ENCODE measurements around the gene NATD1.
A peak's percentile ranks its signal among the peaks of the same experiment; 100 is the strongest.
"Not testable (repeated sequence)": the region's sequence is repeated elsewhere in the genome, so short reads cannot be mapped to it uniquely, and the experiment has no call there.

The NATD1 gene

DNA sequence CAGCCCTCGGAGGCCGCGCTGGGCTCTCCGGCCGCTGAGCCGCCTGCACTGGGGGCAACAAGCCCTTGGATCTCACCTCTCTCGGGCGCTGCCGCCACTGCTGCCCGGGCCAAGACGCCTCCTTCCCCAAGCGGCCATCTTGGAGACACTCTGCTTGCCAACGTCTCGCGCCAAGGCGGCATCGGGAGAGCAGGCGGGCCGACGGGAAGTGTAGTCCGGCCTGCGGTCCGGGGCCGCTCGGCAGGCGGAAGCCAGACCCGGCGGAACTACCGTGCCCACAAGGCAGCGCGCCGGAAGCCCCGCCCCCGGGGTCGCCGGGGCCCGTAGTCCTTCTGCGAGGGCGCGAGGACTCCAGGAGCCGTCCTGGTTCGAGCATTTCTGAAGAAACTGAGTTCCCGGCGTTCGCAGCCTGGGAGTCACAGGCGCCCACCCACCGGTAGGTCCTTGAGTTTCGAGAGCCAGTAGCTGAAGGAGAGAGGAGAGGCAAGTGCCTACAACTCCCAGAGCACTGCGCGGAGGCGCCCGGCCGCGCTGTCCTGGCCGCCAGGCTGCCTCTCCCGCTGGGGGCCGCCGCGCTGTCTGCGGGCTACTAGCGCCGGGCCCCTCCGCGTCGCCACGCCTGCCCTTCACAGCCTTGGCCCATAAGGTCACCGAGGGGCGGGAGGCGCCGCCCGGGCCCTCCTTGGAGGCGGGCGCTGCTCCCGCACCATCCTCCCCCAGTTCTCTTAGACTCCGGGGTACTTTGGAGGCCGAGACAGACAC, 39.0 kb downstream of the NATD1 start, which contains the start of gene TMEM11:
Gene TMEM11 (minus strand): TSS at position 147 of the 762 bp plus-strand sequence. CDS start 9 bp downstream, at position 138.
- DNase-seq = peak; percentile 95

DNA sequence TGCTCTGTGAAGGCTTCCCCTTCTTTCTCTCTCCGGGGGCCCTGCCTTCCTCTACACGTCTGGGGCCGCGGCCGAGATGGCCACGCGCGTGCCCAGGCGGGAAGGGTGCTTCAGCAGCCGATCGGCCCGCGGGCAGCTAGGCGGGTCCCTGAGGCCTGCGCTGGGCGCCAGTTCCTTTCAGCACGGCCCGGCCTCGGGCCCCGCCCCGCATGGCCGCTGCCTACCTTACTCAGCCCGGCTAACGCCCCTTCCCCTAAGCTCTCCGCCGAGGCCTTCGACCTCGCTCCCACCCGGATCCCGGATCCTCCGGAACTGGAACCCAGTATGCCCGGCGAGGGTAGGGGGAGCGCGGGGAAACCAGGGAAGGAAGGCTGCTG, 39.6 kb downstream of the NATD1 start:
- no peak for DNase-seq

DNA sequence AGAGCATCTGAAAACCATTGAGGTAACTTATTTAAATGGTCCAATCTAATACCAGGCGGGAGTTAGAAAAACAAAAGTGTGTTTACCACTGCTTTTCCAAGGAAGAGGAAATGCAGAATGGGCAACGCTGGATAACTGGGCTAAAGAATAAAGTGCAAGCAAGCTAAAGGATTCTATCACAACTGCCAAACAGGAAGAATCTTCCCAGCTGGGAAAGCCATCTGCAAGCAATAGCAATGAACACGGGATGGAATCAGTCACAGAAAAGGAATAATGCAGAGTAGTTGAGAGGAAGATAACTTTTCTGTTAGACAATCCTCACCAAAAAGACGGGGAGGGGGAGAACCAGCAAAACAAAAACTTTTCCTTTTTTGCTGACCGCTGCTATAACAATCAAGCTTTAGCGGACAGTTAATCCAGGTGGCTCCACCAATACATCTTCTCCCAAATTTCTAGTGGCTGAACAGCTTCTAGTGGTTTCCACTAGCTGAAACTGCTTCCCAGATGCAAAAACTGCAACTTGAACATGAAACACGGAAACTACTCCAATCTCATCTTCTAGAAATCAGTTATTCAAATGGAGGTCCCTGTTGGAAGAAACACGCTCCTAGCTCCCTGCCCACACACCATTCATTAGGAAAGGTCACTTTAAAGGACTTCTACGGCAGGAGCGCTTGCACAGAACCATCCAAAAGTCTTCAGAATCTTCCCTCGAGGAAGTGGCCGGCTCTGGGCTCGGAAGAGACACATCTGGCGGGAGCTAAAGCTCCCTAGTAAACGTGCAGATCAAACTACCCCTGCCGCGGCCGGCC, 40.2 kb downstream of the NATD1 start:
- DNase-seq = no peak

DNA sequence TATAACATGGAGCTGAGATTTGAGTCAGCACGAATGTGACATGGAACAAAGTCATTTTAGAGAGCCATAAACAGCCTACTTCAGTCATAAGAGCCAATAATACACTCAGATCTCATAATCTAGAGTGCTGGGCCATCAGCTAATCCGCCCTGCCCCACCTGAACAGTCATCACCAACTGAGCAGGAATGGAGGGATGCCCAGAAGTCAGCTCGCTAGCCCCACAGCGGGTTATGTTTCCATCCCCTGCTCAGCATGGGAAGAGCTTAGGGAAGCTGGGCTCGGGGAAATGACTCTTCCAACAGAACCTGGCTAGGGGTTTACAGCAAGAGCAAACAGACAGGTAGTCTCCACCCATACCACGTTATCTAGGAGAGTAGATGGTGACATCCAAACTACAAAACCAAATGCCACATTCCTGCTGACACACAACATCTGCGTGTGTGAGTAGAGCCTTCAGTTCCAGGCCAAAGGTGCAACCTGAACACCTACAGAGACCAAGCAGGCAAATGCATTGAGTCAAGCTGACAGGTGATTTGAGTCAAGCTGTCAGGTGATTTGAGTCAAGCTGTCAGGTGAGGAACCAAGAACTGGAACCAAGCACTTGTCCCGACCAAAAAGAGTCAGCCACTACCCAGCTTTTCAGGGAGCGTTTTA, 41.3 kb downstream of the NATD1 start:
- no peak for DNase-seq

DNA sequence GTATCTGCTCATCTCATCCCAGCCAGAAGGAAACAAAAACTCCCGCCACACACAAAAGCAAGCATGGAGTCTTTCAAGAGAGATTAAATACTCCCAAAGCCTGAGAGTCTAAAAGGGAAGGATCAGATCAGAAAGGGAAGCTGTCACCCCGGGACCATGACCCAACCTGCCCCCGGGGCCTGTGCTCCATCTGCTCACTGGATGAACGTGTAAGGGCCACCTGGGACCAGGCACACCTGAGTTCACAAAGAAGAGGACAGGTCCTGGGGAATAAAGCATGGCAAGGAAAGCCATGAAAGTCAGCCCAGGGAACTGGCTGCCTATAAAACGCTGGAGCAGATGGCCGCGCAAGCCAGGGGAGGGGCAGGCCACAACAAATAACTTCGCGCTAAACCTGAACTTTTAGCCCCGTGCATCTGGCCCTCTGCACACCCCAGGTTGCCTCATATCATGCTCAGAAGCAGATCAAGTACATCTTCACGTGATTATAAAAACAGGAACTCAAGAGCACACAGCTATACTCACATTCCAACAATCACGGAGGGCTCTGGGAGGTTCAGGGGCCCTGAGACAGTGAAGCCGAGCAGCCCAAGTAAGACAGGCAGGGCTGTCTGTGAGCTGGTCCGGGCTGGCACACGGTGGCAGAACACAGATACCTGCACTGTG, 42.7 kb downstream of the NATD1 start:
- DNase-seq = no peak

DNA sequence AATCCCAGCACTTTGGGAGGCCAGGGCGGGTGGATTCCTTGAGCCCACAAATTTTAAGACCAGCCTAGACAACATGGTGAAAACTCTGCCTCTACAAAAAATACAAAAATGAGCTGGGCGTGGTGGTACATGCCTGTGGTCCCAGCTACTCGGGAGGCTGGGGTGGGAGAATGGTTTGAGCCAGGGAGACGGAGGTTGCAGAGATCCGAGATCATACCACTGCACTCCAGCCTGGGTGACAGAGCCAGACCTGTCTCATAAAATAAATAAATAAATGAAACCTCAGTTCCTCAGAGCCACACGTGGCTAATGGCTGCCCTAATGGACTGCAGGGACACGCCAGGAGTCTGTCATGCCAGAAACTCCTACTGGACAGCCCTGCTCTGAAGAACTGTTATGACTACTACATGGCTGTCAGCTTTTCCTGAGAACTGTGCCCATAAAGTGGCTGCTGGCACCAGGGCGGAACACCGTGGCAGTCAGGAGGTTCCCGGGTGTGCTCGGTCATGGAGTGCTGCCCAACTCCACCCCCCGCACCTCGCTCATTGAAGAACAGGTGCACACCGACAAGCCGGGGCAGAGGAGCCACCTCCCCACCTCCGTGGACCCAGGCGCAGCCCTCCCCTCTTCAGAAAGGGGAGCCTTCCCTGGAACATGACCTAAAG, 43.6 kb downstream of the NATD1 start:
- no peak for DNase-seq

DNA sequence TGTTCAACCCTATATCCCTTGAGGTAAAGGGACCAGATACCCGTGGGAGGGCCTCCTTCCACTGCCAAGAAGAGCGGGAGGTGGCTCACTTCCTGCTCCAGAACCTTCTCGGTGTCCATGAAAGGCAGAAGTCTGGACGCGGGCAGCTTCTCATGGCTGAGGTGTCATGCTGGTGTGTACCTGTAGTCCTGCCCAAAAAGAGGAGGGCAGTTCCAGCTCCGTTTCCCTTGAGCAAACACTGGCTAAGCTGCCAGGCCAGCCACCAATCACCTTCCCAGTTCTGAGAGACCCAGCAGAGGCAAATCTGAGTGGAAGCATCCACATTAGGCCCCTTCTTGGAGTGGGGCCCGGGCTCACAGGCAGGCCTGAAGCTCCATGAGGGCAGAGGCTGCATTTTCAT, 44.9 kb downstream of the NATD1 start:
- no peak for DNase-seq

DNA sequence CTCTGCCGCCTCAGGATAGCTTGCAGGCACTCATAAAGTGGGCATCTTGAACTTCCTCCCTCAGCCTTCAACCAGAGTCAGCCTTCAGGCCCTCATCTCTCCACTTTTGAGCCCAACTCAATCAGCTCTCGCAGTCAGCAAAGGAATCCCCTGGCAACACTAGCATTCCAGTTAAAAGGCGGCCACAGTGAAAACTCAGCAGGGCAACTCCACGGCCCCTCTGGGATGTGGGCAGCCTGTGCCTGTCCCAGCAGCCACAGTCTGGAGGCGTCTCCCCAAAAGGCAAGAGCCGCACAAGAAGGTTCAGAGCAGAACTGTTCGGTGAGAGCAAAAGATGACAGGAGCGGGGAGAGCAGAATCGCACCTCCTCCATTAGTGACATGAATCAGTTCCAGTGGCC, 48.3 kb downstream of the NATD1 start:
- no peak for DNase-seq

DNA sequence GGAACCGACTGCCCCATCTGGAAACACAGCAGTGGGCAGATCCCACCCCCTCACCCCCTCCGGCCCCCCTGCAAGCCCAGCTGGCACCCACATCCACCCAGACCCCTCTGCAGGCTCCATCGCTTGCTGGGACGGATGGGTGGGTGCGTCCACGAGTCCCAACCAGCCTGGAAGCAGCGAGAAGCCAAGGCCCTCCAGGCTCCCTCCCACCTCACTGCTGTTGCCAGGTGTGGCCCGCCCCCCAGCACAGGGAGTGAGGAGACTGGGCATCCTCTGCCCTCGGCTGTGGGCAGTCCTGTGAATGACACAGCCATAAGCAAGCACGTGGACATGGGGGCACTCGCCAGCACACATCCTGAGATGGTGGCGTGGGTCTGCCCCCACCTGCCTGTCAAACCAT, 50.7 kb downstream of the NATD1 start:
- no peak for DNase-seq

DNA sequence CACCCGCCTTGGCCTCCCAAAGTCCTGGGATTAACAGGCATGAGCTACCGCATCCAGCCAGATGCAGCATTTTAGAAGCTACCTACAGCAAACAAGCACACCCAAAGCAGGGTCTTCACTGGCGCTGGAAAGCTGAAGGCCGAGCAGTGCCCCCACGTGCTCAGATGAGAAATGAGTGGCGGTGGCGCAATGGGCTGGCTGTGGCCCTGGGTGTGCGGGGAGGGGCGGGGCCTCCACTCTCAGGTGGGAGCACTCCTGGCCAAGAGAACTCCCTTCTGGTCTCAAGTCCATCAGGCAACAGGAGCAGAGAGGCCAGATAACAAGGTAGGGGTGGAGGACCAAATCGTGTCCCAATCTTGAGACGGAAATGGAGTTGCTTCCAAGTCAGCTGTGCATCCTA, 51.3 kb downstream of the NATD1 start:
- no peak for DNase-seq

DNA sequence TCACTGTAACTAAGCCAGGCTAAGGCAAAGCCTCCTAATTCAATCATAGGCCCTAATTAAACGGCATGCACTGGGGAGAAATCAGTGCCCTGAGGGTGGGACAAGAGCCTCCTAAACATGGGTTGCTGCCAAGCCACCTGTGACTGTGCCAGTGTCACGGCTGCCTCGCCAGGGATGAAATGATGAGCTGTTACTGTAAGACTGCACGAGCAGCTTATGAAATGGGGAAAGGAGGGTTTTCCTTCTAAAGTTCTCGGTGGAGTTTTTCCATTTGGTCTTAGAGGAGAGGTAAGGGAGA, 52.0 kb downstream of the NATD1 start:
- no peak for DNase-seq

DNA sequence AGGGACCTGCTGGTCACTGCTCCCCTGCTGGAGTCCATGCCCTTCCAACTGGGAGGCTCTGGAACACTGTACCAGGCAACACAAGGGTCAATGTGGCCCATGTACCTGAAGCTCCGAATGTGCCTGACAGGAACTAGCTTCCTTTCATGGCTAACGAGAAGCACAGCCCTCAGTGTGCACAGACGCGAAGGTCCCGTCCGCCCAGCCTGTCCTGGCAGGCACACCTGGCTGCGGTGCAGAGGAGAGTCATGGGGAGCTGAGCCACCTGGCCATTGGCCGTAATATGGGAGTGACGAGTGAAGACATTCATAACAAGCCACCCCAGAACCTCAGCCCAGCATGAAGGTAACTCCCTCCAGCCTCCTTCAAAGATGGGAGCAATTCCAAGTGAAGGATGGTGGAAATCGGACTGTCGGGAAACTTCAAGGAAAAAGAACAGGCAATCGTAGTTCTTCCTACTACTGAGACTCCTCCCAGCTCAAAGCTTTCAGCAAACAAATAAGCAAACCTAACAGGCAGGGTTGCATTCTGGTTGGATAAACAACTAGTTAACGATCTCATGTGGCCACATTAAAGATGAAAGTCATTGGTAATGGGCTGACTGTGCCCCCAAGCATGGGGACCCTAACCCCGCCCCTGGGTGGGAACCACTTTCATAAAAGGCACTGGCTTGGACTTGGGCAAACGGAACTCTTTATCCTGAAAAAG, 52.5 kb downstream of the NATD1 start:
- no peak for DNase-seq

DNA sequence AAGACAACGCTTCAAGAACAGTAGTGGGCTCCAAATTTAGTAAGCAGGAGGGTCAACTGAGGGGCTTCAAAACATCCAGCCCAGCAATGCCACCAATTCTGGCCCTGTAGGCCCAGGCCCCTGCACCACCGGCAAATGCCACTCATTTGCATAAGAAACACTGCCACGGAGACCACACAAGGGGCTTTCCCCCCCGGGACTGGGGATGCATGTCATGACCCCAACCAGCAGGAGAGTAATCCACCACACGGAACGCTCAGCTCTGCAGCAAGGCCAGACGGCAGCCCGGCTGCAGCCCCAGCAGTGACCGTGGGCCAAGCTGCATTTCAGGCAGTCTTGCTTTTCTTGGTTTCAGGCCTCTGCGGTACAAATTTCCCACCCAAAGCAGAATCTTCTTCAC, 53.4 kb downstream of the NATD1 start:
- DNase-seq = no peak

DNA sequence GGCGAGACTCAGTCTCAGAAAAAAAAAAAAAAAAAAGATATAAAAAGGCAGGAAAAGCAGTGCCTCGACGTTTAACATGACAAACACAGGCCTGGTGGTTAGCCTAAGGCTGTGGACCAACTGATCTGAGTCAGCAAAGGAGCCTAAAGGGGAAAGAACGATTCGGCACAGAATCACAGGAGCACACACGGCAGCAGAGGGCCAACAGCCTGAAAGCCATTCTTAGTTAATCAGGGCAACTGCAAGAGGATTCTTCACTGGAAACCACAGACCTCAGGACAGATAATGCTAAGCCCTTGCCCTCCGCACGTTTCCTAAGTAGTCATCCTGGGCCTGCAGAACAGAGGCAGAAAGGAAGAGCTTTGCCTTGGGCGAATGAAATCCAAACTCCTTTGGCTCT, 53.9 kb downstream of the NATD1 start:
- DNase-seq = no peak

DNA sequence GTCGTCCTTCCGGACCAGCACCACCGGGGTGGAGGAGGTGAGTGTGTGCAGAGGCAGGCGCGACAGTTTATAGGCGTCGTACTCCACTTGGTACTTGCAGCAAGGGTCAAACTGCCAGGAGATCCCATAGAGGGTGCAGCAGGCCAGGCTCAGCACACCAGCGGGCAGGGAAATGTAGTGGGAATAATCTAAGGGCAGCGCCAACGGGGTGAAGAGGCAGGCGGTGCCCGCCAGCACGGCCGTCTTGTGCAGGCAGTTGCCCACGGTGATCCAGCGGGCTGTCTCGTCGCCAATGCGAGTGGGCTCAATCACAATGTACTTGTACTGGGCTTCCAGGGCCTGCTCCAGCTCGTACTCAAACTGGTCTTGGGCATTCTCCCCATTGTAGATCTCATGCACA, 54.8 kb downstream of the NATD1 start:
- DNase-seq = no peak

DNA sequence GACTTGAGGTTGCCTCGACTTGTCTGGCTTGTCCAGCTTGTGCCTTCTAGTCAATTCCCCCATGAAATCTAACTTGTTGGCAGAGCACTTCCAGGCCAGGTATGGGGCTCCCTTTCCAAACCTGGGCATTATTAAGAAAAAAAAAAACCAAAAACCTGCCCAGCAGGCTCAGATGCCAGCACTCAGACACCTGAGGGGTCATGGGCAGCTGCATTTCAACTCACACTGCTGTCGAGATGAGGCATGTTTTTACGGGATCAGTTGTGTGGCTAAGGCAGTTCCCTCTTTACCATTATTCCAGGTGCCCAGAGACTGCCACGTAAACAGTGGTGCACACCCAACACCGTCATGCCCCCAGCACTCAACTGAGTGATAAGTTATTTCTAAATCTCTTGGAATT, 57.1 kb downstream of the NATD1 start:
- no peak for DNase-seq

DNA sequence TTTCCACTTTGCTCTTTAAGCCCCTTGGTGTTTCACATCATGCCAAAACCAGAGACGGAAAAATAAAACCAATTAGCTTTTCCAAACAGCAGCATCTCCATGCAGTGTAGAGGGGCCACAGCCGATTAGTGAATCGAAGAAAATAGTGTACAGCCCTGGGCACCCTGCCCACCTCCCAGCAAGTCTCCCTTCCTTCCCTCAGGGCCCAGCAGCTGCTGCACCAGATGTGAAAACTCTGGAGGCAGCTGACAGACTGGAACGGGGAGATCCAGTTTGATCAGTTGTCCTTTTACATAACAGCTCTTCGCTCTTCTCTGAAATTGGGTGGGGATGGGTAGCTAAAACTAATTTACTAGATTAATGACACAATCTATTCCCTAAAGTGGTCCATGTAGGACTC, 58.5 kb downstream of the NATD1 start:
- no peak for DNase-seq

DNA sequence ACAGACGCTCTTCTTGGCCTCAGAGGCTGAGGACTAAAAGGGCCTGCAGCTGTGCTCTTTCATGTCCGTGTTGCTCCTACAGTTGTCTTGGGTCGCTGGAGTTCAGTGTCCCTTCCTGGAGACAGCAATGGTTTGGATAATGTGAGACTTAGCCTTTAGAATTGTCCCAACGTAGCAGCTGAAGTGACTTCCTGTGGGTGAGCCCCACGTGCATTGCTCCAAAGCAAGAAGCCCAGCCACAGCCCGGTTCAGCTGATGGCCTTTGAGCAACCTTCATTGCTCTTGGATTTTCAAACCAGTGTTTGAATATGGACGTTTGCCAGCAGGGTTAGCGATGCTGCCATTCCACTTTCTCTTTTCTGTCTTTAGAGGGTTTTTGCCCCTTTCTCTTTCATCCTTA, 59.0 kb downstream of the NATD1 start:
- no peak for DNase-seq

DNA sequence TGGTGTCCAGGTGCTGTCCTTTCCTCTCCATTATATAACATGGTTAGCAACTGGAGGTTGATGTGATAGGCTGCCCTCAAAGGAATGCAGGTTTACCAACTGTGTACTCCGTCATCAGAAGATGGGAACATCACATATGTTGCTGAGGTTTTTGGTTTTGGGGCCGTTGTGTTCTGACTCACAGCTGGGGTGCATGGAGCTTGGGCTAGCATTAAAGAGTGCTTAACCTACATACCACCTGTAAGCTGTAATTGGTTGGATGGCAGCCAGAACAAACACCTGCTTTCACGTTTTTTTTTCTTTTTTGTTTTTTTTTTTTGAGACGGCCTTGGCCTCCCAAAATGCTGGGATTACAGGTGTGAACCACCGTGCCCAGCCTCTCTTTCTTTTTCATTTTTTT, 60.2 kb downstream of the NATD1 start:
- no peak for DNase-seq

DNA sequence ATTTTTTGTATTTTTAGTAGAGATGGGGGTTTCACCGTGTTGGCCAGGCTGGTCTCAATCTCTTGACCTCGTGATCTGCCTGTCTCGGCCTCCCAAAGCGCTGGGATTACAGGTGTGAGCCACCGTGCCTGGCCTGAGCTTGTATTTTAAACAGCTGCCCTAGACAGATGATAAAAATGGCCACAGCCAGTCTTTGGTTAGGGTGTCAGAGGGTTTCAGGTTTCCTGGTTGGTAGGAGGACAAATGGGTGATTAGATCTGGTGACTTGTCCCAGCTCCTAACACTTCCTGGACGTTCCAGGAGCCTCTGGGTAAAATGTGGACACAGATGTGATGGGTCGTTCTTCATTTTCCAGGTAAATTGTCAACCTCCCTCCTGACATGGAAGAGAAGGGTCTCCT, 60.8 kb downstream of the NATD1 start:
- not testable (repeated sequence) for DNase-seq

DNA sequence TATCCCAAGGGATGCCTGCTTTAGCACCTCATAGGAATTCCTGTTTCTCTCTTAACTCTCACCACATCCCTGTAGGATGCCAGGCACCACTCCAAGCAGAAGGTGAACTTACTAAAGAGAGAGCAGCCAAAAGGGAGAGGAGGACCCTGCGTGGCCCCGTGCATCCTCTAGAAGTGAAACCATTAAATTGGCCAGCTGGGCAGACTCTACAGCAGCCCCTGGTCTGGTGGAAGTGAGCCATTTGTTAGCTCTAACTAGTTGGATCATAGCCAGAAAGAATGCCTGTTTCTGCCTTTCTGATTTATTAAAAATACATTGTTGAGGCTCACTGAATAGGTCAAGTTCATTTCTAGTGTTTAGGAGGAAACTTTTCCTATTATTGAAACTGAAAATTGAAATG, 61.5 kb downstream of the NATD1 start:
- DNase-seq = no peak

DNA sequence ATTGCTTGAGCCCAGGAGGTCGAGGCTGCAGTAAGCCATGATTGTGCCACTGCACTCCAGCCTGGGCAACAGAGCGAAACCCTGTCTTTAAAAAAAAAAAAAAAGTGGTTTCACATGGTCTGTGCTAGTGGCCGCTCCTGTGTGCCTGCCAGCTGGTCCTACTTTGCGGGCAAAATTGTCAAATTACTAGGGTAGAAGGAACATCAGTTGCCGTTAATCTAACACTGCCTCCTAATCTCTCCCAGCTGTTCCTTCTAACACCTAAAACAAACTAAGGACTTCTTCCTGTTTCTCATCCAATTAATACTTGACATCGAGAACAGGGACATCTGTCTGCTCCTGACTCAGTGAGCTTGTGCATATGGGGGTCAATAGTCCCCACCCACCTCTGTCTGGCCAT, 63.1 kb downstream of the NATD1 start:
- DNase-seq = no peak
